Memory B cell (primary cell): ENCODE data around the gene TRAFD1.

ENCODE experiments used
- ATAC-seq: fragments of 150-1000 bp; cut with Tn5 transposase; 2 replicates; pipeline ENCODE4 v1.10.0; 2021; ENCODE audit warnings: low read depth, mild to moderate bottlenecking, moderate library complexity
- DNase-seq, 2 donors: peaks; one replicate each; pipeline ENCODE4 v3.0.0; 2022; ENCODE audit warnings: low spot score in 2 of 2
- H3K27ac Mint-ChIP-seq: one replicate; pipeline ENCODE4 v1.8.0; 2022; ENCODE audit warnings: mild to moderate bottlenecking, moderate library complexity, mixed read lengths
- H3K27me3 Mint-ChIP-seq: one replicate; pipeline ENCODE4 v1.8.0; 2022; ENCODE audit warnings: mixed read lengths
- H3K36me3 Mint-ChIP-seq: one replicate; pipeline ENCODE4 v1.8.0; 2022; ENCODE audit warnings: mild to moderate bottlenecking, mixed read lengths
- H3K4me1 Mint-ChIP-seq: one replicate; pipeline ENCODE4 v1.8.0; 2022; ENCODE audit warnings: mixed read lengths
- H3K4me3 Mint-ChIP-seq: one replicate; pipeline ENCODE4 v1.8.0; 2022; ENCODE audit warnings: mild to moderate bottlenecking, moderate library complexity, mixed read lengths
- H3K9me3 Mint-ChIP-seq: one replicate; pipeline ENCODE4 v1.8.0; 2022; ENCODE audit warnings: mixed read lengths

Gene TRAFD1

DNA sequence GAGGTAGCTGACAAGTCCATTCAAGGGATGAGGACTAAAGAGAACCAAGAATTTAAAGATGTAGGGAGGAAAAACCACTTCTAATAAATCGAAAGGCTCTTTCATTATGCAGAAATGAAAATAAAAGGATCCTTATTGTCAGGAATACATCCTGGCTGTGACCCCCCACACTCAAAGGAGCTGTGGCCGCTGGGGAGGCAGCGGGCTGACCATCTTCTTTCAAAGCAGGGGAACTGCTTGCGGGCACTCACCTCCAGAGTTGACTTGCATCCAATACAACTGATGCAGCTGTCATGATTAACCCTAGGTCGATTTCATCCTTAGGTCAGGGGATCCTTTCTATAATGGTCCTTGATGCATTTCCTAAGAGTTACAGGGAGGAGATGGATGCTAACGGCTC, 35.3 kb downstream of the TRAFD1 start:
- Mint-ChIP-seq H3K4me3 (no peak overlapping the region), H3K27ac (peak overlapping the region; percentile 81), H3K36me3 (peaks cover 60% of the 10 kb centered on the region), H3K9me3 (peaks cover 15% of the 10 kb centered on the region), H3K4me1 (peaks cover 33% of the 10 kb centered on the region), H3K27me3 (no peaks in the 10 kb centered on the region)
- no peak for DNase-seq
- no peak for ATAC-seq

DNA sequence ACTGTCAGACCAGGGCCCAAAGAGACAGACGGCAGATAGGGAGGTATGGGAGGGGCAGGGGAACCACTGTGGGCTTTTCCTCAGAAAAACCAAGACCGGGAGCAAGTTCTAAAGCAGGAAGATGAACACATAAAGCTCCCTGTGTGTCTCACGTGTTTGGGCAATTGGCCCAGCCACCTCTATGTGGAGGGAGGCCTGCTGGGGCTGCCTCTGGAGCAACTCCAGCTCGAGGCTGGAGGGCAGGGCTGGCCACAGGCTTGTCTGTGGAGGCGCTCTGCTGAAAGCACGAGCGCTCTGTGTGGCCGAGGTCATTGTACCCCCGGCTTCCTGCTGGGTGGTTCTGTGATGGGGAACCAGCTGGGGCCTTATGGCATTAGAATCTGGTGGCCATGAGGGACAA, 36.4 kb downstream of the TRAFD1 start:
- H3K9me3 Mint-ChIP-seq = peaks cover 9% of the 10 kb centered on the region
- DNase-seq (no peak), ATAC-seq (no peak)
- peaks cover 28% of the 10 kb centered on the region for H3K4me1 Mint-ChIP-seq
- H3K27ac Mint-ChIP-seq = peak overlapping the region; percentile 81
- H3K4me3 Mint-ChIP-seq = no peak overlapping the region
- no peaks in the 10 kb centered on the region for H3K27me3 Mint-ChIP-seq
- H3K36me3 Mint-ChIP-seq = peaks cover 52% of the 10 kb centered on the region

DNA sequence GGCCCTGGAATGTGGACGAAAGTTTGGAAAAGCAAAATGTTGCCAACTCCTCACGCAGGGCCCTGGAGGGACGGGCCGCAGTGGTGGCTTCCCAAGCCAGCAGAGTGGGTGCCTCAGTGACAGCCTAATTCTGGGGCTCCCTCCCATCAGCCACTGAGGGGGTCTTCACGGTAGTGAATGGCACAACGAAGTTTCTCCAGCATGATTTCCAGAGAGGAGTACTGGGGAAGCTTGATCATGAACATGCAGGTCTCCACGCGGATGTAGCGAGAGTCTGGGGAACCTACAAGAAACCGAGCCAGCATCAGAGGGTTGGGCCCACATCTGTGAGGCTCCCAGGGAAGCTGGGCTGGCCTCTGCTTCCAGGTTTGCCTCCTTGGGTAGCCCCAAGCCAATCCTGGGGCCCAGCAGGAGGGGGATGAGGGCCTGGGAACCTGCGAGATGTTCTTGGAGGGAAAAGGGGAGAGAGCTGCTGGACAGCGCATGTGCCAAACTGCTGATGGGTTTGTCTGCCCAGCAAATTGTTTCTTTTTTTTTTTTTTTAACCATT, 37.0 kb downstream of the TRAFD1 start:
- DNase-seq (no peak), ATAC-seq (no peak)
- no peak overlapping the region for H3K27ac Mint-ChIP-seq
- H3K4me3 Mint-ChIP-seq = no peak overlapping the region
- H3K27me3 Mint-ChIP-seq = no peaks in the 10 kb centered on the region
- H3K36me3 Mint-ChIP-seq = peaks cover 47% of the 10 kb centered on the region
- H3K9me3 Mint-ChIP-seq = peaks cover 5% of the 10 kb centered on the region
- peaks cover 23% of the 10 kb centered on the region for H3K4me1 Mint-ChIP-seq

DNA sequence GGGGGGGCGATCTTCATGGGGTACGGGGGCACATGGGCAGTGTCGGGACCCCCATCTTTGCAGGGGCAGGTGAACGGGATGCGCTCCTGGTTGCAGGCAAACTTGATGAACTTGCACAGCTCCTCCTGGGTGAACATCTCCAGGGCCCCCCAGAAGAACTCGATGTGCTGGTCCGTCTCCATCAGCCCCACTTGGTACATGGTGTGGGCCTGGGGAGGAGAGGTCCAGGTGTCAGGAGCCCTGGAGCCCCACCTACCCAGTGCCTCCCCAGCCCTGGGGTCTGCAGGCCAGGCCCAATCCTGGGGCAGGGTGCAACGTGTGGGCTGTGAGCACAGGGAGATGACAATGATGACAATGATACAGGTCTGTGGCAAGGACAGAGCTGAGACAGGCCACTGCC, 37.7 kb downstream of the TRAFD1 start:
- Mint-ChIP-seq H3K27ac (no peak overlapping the region), H3K4me1 (peaks cover 18% of the 10 kb centered on the region), H3K4me3 (no peak overlapping the region), H3K9me3 (peaks cover 2% of the 10 kb centered on the region), H3K27me3 (no peaks in the 10 kb centered on the region), H3K36me3 (peaks cover 40% of the 10 kb centered on the region)
- ATAC-seq = no peak
- no peak for DNase-seq

DNA sequence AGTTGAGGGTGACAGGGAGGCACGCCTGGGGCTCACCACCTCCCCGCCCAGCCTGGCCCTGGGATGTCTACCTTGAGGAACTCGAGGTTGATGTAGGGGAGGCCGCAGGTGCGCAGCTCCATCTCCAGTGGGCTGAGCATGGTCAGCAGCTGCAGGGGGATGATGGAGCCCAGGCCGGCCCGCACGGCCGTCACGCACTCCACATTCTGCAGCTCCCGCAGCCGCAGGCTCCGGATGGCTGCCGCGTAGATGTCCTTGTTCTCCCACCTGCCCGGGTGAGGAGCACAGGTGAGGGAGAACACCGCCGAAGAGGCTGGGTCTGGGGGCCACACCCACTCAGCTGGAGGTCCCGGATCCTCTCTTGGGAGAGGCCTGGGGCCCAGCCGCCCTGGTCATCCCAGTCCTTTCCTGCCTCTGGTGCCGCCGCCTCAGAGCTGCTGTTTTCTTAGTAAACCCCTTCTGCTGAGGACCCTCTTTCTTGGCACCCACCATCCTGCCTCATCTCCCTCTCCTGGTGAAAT, 38.2 kb downstream of the TRAFD1 start:
- Mint-ChIP-seq H3K27me3 (no peaks in the 10 kb centered on the region), H3K4me3 (no peak overlapping the region), H3K9me3 (no peaks in the 10 kb centered on the region), H3K27ac (no peak overlapping the region), H3K4me1 (peaks cover 15% of the 10 kb centered on the region), H3K36me3 (peaks cover 36% of the 10 kb centered on the region)
- no peak for DNase-seq
- no peak for ATAC-seq

DNA sequence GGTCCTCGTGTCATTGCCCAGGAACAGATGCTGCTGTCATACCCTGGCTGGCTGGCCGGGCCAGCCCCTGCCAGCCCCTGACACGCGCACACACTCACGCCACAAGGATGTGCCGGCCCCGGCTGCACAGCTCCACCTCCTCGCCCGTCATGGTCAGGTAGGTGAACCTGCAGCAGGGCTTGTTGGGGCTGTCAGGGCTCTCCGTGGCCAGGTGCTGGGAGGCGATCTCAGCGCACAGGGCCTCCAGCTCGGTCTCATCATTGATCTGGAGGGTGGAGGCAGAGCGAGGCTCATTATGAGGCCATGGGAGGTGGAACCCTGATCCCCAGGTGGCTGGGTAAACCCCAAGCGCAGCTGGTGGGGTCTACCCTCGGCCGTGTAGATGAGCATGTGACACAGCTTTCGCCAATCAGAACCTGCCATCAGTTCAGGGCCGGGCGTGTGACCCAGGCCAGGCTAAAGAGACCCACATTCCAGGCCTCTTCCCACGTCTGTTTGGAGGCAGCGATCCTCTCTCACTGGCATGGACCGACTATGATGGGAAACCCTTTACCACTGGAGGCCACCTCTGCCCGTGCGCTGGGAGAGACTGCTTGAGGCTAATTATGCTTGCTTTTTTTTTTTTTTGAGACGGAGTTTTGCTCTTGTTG, 38.8 kb downstream of the TRAFD1 start:
- Mint-ChIP-seq H3K4me1 (peaks cover 9% of the 10 kb centered on the region), H3K27me3 (no peaks in the 10 kb centered on the region), H3K4me3 (no peak overlapping the region), H3K36me3 (peaks cover 33% of the 10 kb centered on the region), H3K9me3 (no peaks in the 10 kb centered on the region), H3K27ac (no peak overlapping the region)
- no peak for DNase-seq
- ATAC-seq = no peak

DNA sequence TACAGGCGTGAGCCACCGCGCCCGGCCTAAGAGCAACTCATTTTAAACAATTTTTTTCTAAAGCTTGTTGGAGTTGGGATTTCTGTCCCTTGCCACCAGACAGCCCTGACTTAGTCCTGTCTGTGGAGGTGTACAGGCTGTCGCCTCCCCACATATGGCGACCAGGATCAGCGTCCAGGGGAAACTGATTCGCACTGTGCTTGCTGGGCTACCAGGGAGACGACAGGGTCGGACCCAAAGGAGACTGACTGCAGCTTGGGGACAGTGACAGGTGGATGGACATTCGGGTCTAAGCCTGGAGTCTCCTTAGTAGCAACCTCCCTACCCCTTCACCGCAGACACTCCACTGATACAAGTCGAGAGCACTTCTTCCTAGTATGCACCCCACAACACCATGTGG, 40.3 kb downstream of the TRAFD1 start:
- ATAC-seq = no peak
- Mint-ChIP-seq H3K4me3 (no peak overlapping the region), H3K4me1 (peaks cover 7% of the 10 kb centered on the region), H3K27me3 (no peaks in the 10 kb centered on the region), H3K27ac (no peak overlapping the region), H3K36me3 (peaks cover 25% of the 10 kb centered on the region), H3K9me3 (no peaks in the 10 kb centered on the region)
- DNase-seq = no peak

DNA sequence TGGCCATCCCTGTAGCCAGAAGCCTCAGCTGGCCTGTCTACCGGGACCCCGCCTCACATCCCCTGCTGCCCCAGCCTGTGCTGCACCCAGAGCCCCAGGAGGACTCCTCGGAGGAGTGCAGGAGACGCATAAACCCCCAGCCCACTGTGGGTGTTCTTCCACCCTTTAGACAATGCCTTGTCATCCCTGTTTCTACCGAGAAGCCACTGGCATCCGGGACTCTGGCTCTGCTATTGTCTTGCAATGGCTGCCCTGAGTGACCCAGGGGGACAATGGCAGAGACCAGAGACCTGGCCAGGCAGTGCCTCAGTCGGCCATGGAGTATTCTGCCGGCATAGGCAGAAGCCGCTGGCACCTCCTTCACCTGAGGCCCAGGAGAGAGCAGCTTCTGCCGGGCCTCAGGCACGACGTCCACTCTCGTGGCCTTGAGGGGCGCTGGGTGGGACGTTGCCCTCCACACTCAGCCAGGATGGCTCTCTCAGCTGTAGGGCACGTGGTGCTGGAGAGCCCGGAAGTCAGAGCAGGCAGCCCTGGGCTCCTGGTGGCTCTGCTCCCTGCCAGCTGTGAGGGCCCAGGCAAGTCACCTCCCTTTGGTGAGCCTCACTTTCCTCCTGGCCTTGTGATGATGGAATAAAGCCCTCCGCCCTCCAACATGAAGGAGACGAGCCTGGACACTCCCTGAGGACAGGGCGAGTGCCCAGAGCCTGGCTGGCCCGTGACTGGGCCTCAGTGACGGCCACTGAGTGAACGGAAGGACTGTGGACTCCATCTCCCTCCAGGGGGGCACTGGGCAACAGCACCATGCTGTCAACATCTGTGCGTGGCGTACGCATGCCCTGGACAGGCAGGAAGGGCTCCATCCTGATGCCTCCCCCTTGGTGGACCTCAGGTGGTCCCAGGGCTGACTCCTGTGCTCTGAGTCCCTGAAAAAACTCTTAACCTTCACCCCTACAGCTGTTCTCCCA, 41.0 kb downstream of the TRAFD1 start:
- no peak for DNase-seq
- no peak overlapping the region for H3K4me3 Mint-ChIP-seq
- no peaks in the 10 kb centered on the region for H3K27me3 Mint-ChIP-seq
- peaks cover 4% of the 10 kb centered on the region for H3K4me1 Mint-ChIP-seq
- H3K9me3 Mint-ChIP-seq = no peaks in the 10 kb centered on the region
- no peak overlapping the region for H3K27ac Mint-ChIP-seq
- H3K36me3 Mint-ChIP-seq = peaks cover 20% of the 10 kb centered on the region
- no peak for ATAC-seq

DNA sequence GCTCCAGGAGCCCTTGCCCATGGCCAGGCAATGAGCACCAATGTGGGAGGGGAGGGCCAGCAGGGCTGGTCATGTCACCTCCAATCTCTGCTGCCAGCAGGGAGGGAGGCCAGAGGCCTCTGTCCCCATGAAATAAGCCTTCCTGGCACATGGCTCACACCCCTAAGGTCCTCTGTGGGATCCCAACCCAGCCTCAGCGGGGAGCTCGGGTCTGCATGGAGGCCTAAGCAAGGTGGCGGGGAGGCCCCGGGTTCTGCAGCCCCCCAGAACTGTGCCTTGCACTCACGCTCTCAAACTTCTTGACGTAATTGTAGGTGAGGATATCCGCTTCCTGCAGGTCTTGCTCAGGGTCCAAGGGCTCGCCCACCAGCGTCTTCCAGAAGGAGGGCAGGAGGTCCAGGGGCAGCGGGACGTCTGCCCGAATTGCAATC, 41.7 kb downstream of the TRAFD1 start:
- H3K27ac Mint-ChIP-seq = no peak overlapping the region
- H3K9me3 Mint-ChIP-seq = no peaks in the 10 kb centered on the region
- H3K4me3 Mint-ChIP-seq = no peak overlapping the region
- ATAC-seq = no peak
- no peak for DNase-seq
- peaks cover 4% of the 10 kb centered on the region for H3K4me1 Mint-ChIP-seq
- H3K27me3 Mint-ChIP-seq = no peaks in the 10 kb centered on the region
- H3K36me3 Mint-ChIP-seq = peaks cover 14% of the 10 kb centered on the region

DNA sequence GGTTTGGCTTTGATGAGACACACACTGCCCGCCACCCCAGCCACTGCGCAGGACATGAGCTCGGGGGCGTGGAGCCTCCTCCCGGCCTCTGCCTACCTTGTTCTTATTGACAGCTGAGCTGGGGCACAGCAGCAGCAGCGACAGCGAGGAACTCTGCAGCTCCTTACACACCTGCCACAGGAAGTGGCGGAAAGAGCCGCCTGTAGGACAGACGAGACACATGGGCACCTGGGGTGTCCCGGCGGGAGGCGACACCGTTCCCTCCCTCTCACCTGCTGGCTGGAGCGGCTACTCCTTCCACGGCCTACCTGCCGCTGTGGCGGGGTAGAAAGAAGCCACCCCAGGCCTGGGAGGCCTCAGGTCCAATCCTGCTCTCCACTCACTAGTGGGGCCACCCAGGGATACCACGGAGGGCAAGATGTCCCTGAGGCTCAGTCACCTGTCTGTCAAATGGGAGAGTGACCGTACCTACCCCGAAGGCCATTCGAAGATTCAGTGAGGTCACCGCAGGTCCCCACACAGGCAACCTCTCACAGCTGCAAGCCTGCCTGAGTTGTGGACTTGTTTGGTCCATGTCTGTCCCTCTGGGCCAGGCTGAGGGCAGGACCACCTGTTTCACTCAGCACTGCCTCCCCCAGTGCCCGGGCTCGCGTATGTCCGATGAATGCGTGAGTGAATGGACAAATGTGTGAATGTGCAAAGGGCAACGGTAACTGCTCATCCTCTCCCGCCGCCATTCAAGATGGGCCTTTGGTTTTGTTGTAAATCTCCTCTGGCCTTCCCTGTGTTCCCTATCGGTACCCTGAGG, 42.6 kb downstream of the TRAFD1 start:
- Mint-ChIP-seq H3K27ac (no peak overlapping the region), H3K4me1 (peaks cover 4% of the 10 kb centered on the region), H3K4me3 (no peak overlapping the region), H3K36me3 (peaks cover 13% of the 10 kb centered on the region), H3K9me3 (no peaks in the 10 kb centered on the region), H3K27me3 (no peaks in the 10 kb centered on the region)
- no peak for ATAC-seq
- no peak for DNase-seq

DNA sequence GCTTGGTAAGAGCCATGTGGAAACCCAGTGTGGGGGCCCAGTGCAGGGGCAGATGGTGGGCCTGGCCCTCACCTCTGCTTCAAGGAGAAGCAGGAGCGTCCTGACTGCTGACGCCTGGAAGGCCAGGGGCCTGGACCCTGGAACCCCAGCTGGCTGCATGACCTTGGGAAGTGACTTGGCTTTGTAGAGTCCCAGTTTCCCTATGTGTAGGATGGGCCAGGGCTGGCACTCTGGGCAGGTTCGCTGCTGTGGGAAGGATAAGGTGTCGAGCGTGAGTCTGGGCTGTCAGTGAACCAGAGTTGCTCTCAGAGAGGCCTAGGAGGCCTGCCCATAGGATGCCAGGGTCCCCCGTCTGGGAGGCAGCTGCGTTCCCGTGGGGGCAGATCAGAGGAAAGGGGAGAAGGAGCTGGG, 43.2 kb downstream of the TRAFD1 start:
- ATAC-seq (no peak), DNase-seq (no peak)
- peaks cover 4% of the 10 kb centered on the region for H3K4me1 Mint-ChIP-seq
- peaks cover 13% of the 10 kb centered on the region for H3K36me3 Mint-ChIP-seq
- H3K27ac Mint-ChIP-seq = peak overlapping the region; percentile 41
- no peaks in the 10 kb centered on the region for H3K9me3 Mint-ChIP-seq
- H3K4me3 Mint-ChIP-seq = no peak overlapping the region
- no peaks in the 10 kb centered on the region for H3K27me3 Mint-ChIP-seq

DNA sequence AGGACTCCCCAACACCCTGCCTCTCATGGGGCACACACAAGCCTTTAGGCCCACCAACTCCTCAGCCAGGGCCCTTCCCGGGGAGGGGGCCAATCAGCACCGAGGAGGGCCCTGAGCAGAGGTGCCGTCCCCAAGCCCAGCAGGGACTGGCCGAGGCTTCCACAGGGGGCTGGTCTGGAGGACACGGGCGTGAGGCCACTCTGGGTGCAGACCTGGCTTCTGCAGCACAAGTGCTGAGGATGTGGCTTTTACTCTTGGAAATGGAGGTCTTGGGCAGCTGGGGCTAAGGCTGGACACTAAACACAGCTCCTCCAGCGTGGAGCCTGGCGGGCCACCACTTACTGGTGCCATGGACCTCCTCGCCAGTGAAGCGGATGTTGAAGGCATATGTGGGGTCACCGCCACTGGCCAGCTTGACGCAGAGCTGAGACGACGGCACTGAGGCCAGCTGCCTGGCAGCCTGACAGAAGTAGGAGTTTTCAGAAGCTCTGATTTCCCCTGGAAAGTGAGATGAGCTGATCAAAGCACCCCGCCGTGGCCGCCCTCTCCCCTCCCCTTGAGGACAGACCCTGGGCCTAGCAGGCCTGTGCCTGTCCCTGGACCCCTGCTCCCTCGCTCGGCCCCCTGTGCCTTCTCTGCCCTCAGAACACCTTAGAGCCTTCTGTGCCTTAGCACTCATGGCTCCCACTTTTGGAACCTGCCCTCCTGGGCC, 44.0 kb downstream of the TRAFD1 start:
- ATAC-seq (no peak), DNase-seq (no peak)
- no peaks in the 10 kb centered on the region for H3K9me3 Mint-ChIP-seq
- peaks cover 4% of the 10 kb centered on the region for H3K4me1 Mint-ChIP-seq
- peak overlapping the region; percentile 41 for H3K27ac Mint-ChIP-seq
- H3K36me3 Mint-ChIP-seq = peaks cover 9% of the 10 kb centered on the region
- no peaks in the 10 kb centered on the region for H3K27me3 Mint-ChIP-seq
- H3K4me3 Mint-ChIP-seq = no peak overlapping the region

DNA sequence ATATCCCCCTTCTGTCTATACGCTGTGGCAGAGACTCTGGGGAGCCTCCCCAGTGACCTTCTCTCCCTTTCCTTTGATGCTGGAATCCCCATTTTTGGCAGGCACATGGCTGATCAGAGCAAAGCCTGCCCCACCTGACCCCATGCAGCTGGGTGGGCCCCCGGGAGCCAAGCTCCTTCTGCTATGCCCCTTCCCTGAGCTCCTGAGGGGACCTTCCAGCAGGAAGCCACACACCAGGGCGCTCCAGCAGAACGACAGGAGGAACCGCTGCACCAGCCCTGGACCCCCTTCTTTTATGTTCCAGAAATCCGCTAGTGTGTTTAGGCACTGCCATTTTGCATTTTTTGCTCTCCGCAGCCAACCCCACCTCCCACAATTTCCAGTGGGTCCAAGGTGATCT, 44.6 kb downstream of the TRAFD1 start:
- H3K9me3 Mint-ChIP-seq = no peaks in the 10 kb centered on the region
- H3K4me1 Mint-ChIP-seq = peaks cover 4% of the 10 kb centered on the region
- no peaks in the 10 kb centered on the region for H3K27me3 Mint-ChIP-seq
- no peak for DNase-seq
- H3K27ac Mint-ChIP-seq = peak overlapping the region; percentile 58
- no peak for ATAC-seq
- H3K4me3 Mint-ChIP-seq = no peak overlapping the region
- H3K36me3 Mint-ChIP-seq = peaks cover 13% of the 10 kb centered on the region
